HEK293 (cell line): Measurements from ENCODE around the gene SLC12A3.

Source experiments
- CTCF ChIA-PET: fragments of 350-600 bp; formaldehyde crosslinking; extraction: SDS; loops from one replicate; lab custom pipeline; 2021; ENCODE audit warnings: antibody characterized with exemption; lab: Yijun Ruan, JAX
- POLR2A ChIA-PET: fragments of 300-600 bp; formaldehyde crosslinking; extraction: SDS; loops from one replicate; lab custom pipeline; 2020; ENCODE audit warnings: antibody characterized with exemption, inconsistent platforms; lab: Yijun Ruan, JAX
- H3K27ac ChIP-seq: fragments of 200-500 bp; sonication (Bioruptor generic); 2 replicates; pipeline ENCODE4 v1.5.1; 2014; ENCODE audit warnings: low read depth, low read length, control low read depth, inconsistent platforms; ENCODE audit errors: extremely low read depth
- H3K36me3 ChIP-seq, 2 experiments: fragments of 200-500 bp in 1 of 2; sonication (Bioruptor generic) in 1 of 2; 1 replicate in 1 of 2; 2 replicates in 1 of 2; pipeline ENCODE4 v1.5.1; 2014 to 2017; ENCODE audit warnings: inconsistent platforms in 2 of 2, low read length in 2 of 2; ENCODE audit not compliant: control insufficient read depth in 2 of 2, insufficient read depth in 1 of 2
- H3K4me1 ChIP-seq: fragments of 200-500 bp; sonication (Bioruptor generic); 2 replicates; pipeline ENCODE4 v1.5.1; 2014; ENCODE audit warnings: mild to moderate bottlenecking, low read length, inconsistent platforms; ENCODE audit not compliant: control insufficient read depth, insufficient read depth
- H3K4me3 ChIP-seq: 2 replicates; pipeline ENCODE4 v1.5.1; 2011; ENCODE audit warnings: low read depth, mild to moderate bottlenecking, control low read depth, low read length, moderate library complexity
- H3K9me3 ChIP-seq: fragments of 200-500 bp; sonication (Bioruptor generic); 2 replicates; pipeline ENCODE4 v1.5.1; 2014; ENCODE audit warnings: low read depth, low read length, inconsistent platforms; ENCODE audit not compliant: control insufficient read depth, insufficient read depth
- GFI1B ChIP-seq: fragments of 450-650 bp; formaldehyde crosslinking; IDR thresholded peaks from 2 replicates; pipeline ENCODE4 v1.5.1; 2016; ENCODE audit warnings: missing biosample characterization, missing genetic modification characterization
- GLI4 ChIP-seq: fragments of 450-650 bp; formaldehyde crosslinking; IDR thresholded peaks from 2 replicates; pipeline ENCODE4 v1.5.1; 2016; ENCODE audit warnings: missing biosample characterization, missing genetic modification characterization
- GLIS1 ChIP-seq: fragments of 450-650 bp; formaldehyde crosslinking; IDR thresholded peaks from 2 replicates; pipeline ENCODE4 v1.5.1; 2016; ENCODE audit warnings: missing biosample characterization, missing genetic modification characterization
- IKZF3 ChIP-seq: fragments of 450-650 bp; IDR thresholded peaks from 2 replicates; pipeline ENCODE4 v1.5.0; 2018; ENCODE audit warnings: missing biosample characterization, mild to moderate bottlenecking, missing genetic modification characterization, moderate library complexity
- PRDM1 ChIP-seq: fragments of 450-650 bp; formaldehyde crosslinking; IDR thresholded peaks from 2 replicates; pipeline ENCODE4; 2016; ENCODE audit warnings: missing biosample characterization, missing genetic modification characterization
- PRDM10 ChIP-seq: fragments of 450-650 bp; formaldehyde crosslinking; IDR thresholded peaks from 2 replicates; pipeline ENCODE4 v1.5.1; 2016; ENCODE audit warnings: missing biosample characterization, missing genetic modification characterization
- PRDM2 ChIP-seq: fragments of 450-650 bp; formaldehyde crosslinking; IDR thresholded peaks from 2 replicates; pipeline ENCODE4 v1.5.1; 2016; ENCODE audit warnings: missing biosample characterization, missing genetic modification characterization, borderline replicate concordance
- ZEB2 ChIP-seq: fragments of 450-650 bp; formaldehyde crosslinking; IDR thresholded peaks from 2 replicates; pipeline ENCODE4 v1.5.1; 2016; ENCODE audit warnings: missing biosample characterization, missing genetic modification characterization
- ZFP41 ChIP-seq: fragments of 450-650 bp; formaldehyde crosslinking; IDR thresholded peaks from 2 replicates; pipeline ENCODE4 v1.5.1; 2016; ENCODE audit warnings: missing biosample characterization, missing genetic modification characterization, borderline replicate concordance
- ZNF132 ChIP-seq: fragments of 450-650 bp; formaldehyde crosslinking; IDR thresholded peaks from 2 replicates; pipeline ENCODE4 v1.5.1; 2017; ENCODE audit warnings: missing biosample characterization, missing genetic modification characterization, borderline replicate concordance
- ZNF221 ChIP-seq: fragments of 450-650 bp; formaldehyde crosslinking; IDR thresholded peaks from 2 replicates; pipeline ENCODE4 v1.5.1; 2017; ENCODE audit warnings: missing biosample characterization, missing genetic modification characterization, borderline replicate concordance
- ZNF223 ChIP-seq: fragments of 450-650 bp; formaldehyde crosslinking; IDR thresholded peaks from 2 replicates; pipeline ENCODE4 v1.5.1; 2016; ENCODE audit warnings: missing biosample characterization, missing genetic modification characterization
- ZNF24 ChIP-seq: fragments of 450-650 bp; formaldehyde crosslinking; IDR thresholded peaks from 2 replicates; pipeline ENCODE4 v1.5.1; 2016; ENCODE audit warnings: missing biosample characterization, missing genetic modification characterization
- ZNF433 ChIP-seq: fragments of 450-650 bp; formaldehyde crosslinking; IDR thresholded peaks from 2 replicates; pipeline ENCODE4 v1.5.1; 2016; ENCODE audit warnings: missing biosample characterization, missing genetic modification characterization, low read depth
- ZNF473 ChIP-seq: fragments of 450-650 bp; formaldehyde crosslinking; IDR thresholded peaks from 2 replicates; pipeline ENCODE4 v1.5.1; 2017; ENCODE audit warnings: missing biosample characterization, missing genetic modification characterization
- ZNF514 ChIP-seq: fragments of 450-650 bp; formaldehyde crosslinking; IDR thresholded peaks from 2 replicates; pipeline ENCODE4 v1.5.1; 2016; ENCODE audit warnings: missing biosample characterization, missing genetic modification characterization
- ZNF561 ChIP-seq: fragments of 450-650 bp; IDR thresholded peaks from 2 replicates; pipeline ENCODE4 v1.5.1; 2018; ENCODE audit warnings: missing biosample characterization, missing genetic modification characterization, borderline replicate concordance
- ZNF768 ChIP-seq: fragments of 450-650 bp; formaldehyde crosslinking; IDR thresholded peaks from 2 replicates; pipeline ENCODE4 v1.5.1; 2018; ENCODE audit warnings: missing biosample characterization, mild to moderate bottlenecking, missing genetic modification characterization
- ZNF785 ChIP-seq: fragments of 450-650 bp; formaldehyde crosslinking; IDR thresholded peaks from 2 replicates; pipeline ENCODE4 v1.5.1; 2016; ENCODE audit warnings: missing biosample characterization, missing genetic modification characterization
- ZNF792 ChIP-seq: fragments of 450-650 bp; formaldehyde crosslinking; IDR thresholded peaks from 2 replicates; pipeline ENCODE4 v1.5.1; 2016; ENCODE audit warnings: missing biosample characterization, missing genetic modification characterization
- TF ChIP-seq, protein P1 (sequence below): sonication (generic); formaldehyde crosslinking; IDR thresholded peaks from 2 replicates; pipeline ENCODE4 v1.8.1; 2022; ENCODE audit warnings: mild to moderate bottlenecking, moderate library complexity, missing genetic modification reagents
- TF ChIP-seq, protein P2 (sequence below): IDR thresholded peaks from 2 replicates; pipeline ENCODE4 v1.6.1; 2011; ENCODE audit warnings: mild to moderate bottlenecking, low read depth, low read length, borderline replicate concordance
- TF ChIP-seq, protein P3 (sequence below): fragments of 450-650 bp; formaldehyde crosslinking; IDR thresholded peaks from 2 replicates; pipeline ENCODE4 v1.5.1; 2016; ENCODE audit warnings: missing biosample characterization, missing genetic modification characterization

The SLC12A3 gene

GRCh38 chr16:56931892-56932720 lies 67.1 kb downstream of the SLC12A3 start, which contains the start of gene HERPUD1:
TSS of gene HERPUD1 (plus strand) at chr16:56932142. CDS start at chr16:56932245, 103 bp downstream.
- POLR2A ChIA-PET, result interaction anchor here (0.5 to 3.3 kb wide), 12 partner anchors 9 to 71 kb away, joined by 3 to 16 read pairs (median 4); no protein-coding TSS in a partner anchor
- Histone ChIP-seq H3K27ac (peak within 1 kb of the TSS; percentile 74), H3K9me3 (no peaks in the 10 kb centered on the region), H3K36me3 (peaks cover 10 to 23% of the 10 kb centered on the region in 2 experiments), H3K4me1 (peaks cover 3% of the 10 kb centered on the region; the same call in 1 of the 2 replicates), H3K4me3 (peak within 1 kb of the TSS; percentile 67)
- CTCF ChIA-PET, result interaction anchor here (1.1 kb wide), 1 partner anchor 139 kb away, joined by 3 read pairs; no protein-coding TSS in a partner anchor
- TF ChIP-seq PRDM10 (no peak), ZNF785 (tag by site-specific recombination) (0 out of 2 replicates have a peak, but pooled peaks have one; percentile 17), ZNF221 (tag by site-specific recombination) (no peak), ZNF792 (tag by site-specific recombination) (no peak), ZEB2 (tag by site-specific recombination) (peak; percentile 84), ZNF768 (tag by site-specific recombination) (no peak), ZFP41 (tag by site-specific recombination) (peak; percentile 71; the same call in 1 of the 2 replicates), ZNF561 (tag by site-specific recombination) (peak; percentile 90), GLI4 (tag by site-specific recombination) (peak; percentile 69; the same call in 1 of the 2 replicates), IKZF3 (tag by site-specific recombination) (no peak), ZNF433 (no peak), ZNF223 (tag by site-specific recombination) (no peak), ZNF473 (tag by site-specific recombination) (no peak), PRDM1 (tag by site-specific recombination) (no peak), GFI1B (tag by site-specific recombination) (peak; percentile 73; the same call in 1 of the 2 replicates), PRDM2 (tag by site-specific recombination) (0 out of 2 replicates have a peak, but pooled peaks have one; percentile 44), ZNF514 (no peak), GLIS1 (tag by site-specific recombination) (no peak), ZNF24 (tag by site-specific recombination) (no peak), ZNF132 (no peak)
- TF ChIP-seq, protein P1, sequence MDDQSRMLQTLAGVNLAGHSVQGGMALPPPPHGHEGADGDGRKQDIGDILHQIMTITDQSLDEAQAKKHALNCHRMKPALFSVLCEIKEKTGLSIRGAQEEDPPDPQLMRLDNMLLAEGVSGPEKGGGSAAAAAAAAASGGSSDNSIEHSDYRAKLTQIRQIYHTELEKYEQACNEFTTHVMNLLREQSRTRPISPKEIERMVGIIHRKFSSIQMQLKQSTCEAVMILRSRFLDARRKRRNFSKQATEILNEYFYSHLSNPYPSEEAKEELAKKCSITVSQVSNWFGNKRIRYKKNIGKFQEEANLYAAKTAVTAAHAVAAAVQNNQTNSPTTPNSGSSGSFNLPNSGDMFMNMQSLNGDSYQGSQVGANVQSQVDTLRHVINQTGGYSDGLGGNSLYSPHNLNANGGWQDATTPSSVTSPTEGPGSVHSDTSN (CRISPR knock-in tag), result 0 out of 2 replicates have a peak, but pooled peaks have one; percentile 27
- TF ChIP-seq, protein P2, sequence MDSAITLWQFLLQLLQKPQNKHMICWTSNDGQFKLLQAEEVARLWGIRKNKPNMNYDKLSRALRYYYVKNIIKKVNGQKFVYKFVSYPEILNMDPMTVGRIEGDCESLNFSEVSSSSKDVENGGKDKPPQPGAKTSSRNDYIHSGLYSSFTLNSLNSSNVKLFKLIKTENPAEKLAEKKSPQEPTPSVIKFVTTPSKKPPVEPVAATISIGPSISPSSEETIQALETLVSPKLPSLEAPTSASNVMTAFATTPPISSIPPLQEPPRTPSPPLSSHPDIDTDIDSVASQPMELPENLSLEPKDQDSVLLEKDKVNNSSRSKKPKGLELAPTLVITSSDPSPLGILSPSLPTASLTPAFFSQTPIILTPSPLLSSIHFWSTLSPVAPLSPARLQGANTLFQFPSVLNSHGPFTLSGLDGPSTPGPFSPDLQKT, result no peak
- TF ChIP-seq, protein P3, sequence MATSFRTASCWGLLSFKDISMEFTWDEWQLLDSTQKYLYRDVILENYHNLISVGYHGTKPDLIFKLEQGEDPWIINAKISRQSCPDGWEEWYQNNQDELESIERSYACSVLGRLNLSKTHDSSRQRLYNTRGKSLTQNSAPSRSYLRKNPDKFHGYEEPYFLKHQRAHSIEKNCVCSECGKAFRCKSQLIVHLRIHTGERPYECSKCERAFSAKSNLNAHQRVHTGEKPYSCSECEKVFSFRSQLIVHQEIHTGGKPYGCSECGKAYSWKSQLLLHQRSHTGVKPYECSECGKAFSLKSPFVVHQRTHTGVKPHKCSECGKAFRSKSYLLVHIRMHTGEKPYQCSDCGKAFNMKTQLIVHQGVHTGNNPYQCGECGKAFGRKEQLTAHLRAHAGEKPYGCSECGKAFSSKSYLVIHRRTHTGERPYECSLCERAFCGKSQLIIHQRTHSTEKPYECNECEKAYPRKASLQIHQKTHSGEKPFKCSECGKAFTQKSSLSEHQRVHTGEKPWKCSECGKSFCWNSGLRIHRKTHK (tag by site-specific recombination), result no peak
